Natural killer cell treated with Interleukin-12 subunit alpha and Interleukin-12 subunit beta and Interleukin-15 and Interleukin-18, amount 100 ng/mL, for 72 hours (primary cell): ENCODE measurements around the gene NLGN4Y. TPM values are rescaled to one million over a fixed set of nuclear protein-coding genes. Genes with fewer than 3 reads are reported as not detected.
"Not testable (repeated sequence)": the region's sequence is repeated elsewhere in the genome, so short reads cannot be mapped to it uniquely, and the experiment has no call there.

Experiments
- ATAC-seq, 2 donors: fragments of 150-1000 bp; cut with Tn5 transposase in 1 of 2; sonication (Bioruptor Pico), chemical (Tn5 transposase) in 1 of 2; 2 replicates each; pipeline ENCODE4 v1.10.0; 2021
- DNase-seq: peaks from one replicate; pipeline ENCODE4 v3.0.0; 2022; ENCODE audit warnings: low spot score
- H3K27ac Mint-ChIP-seq, 2 donors: 1 replicate in 1 of 2; 2 replicates in 1 of 2; pipeline ENCODE4 v1.8.0; 2022; ENCODE audit warnings: mixed read lengths in 2 of 2, mild to moderate bottlenecking in 1 of 2, moderate library complexity in 1 of 2
- H3K27me3 Mint-ChIP-seq, 2 donors: 1 replicate in 1 of 2; 2 replicates in 1 of 2; pipeline ENCODE4 v1.8.0; 2022; ENCODE audit warnings: mixed read lengths in 2 of 2
- H3K36me3 Mint-ChIP-seq: one replicate; pipeline ENCODE4 v1.8.0; 2022; ENCODE audit warnings: mixed read lengths
- H3K4me1 Mint-ChIP-seq, 2 donors: 1 replicate in 1 of 2; 2 replicates in 1 of 2; pipeline ENCODE4 v1.8.0; 2022; ENCODE audit warnings: low read depth in 2 of 2, mixed read lengths in 2 of 2, mild to moderate bottlenecking in 1 of 2
- H3K4me3 Mint-ChIP-seq: one replicate; pipeline ENCODE4 v1.8.0; 2022; ENCODE audit warnings: mixed read lengths
- H3K9me3 Mint-ChIP-seq: 2 replicates; pipeline ENCODE4 v1.8.0; 2022; ENCODE audit warnings: mixed read lengths
- total RNA-seq, 2 donors: library from RNA; stranded (reverse); gene quantifications; one replicate each; pipeline ENCODE4 v1.2.3, GENCODE V29; 2022

Gene NLGN4Y
- total RNA-seq, 2 donors from 2014 or later, result 8.5 TPM; not detected in 1

- H3K4me1 Mint-ChIP-seq, result no peaks in the 10 kb centered on the region
- no peak overlapping the region for H3K4me3 Mint-ChIP-seq
- H3K36me3 Mint-ChIP-seq, result no peaks in the 10 kb centered on the region
- H3K27me3 Mint-ChIP-seq, result no peaks in the 10 kb centered on the region
- H3K9me3 Mint-ChIP-seq, result no peaks in the 10 kb centered on the region
- H3K27ac Mint-ChIP-seq, result no peak overlapping the region
- ATAC-seq (no peak), DNase-seq (no peak)
Observed at GRCh38 chrY:14829366-14829885, 305.1 kb downstream of the NLGN4Y start.

GRCh38 chrY:14834103-14835060, 310.1 kb downstream of the NLGN4Y start:
- Mint-ChIP-seq H3K4me3 (no peak overlapping the region), H3K27ac (peak overlapping the region in 1 of 2 donors; percentile 64)
- ATAC-seq, result peak in 1 of 2 donors; percentile 65

GRCh38 chrY:14837466-14837865, 313.1 kb downstream of the NLGN4Y start:
- Mint-ChIP-seq H3K27me3 (no peaks in the 10 kb centered on the region), H3K4me3 (no peak overlapping the region)
- no peak for DNase-seq

More at GRCh38 chrY:14834103-14835060, 310.1 kb downstream of the NLGN4Y start:
- Mint-ChIP-seq H3K9me3 (no peaks in the 10 kb centered on the region), H3K27me3 (no peaks in the 10 kb centered on the region), H3K4me1 (peaks cover 0 to 5% of the 10 kb centered on the region in 2 donors), H3K36me3 (no peaks in the 10 kb centered on the region)
- DNase-seq, result no peak

GRCh38 chrY:14850734-14851133, 326.4 kb downstream of the NLGN4Y start:
- Mint-ChIP-seq H3K4me3 (no peak overlapping the region), H3K36me3 (no peaks in the 10 kb centered on the region), H3K4me1 (no peaks in the 10 kb centered on the region), H3K27me3 (no peaks in the 10 kb centered on the region), H3K27ac (no peak overlapping the region), H3K9me3 (no peaks in the 10 kb centered on the region)
- DNase-seq (no peak), ATAC-seq (no peak)

More at GRCh38 chrY:14837466-14837865, 313.1 kb downstream of the NLGN4Y start:
- Mint-ChIP-seq H3K27ac (no peak overlapping the region), H3K9me3 (no peaks in the 10 kb centered on the region), H3K4me1 (peaks cover 0 to 5% of the 10 kb centered on the region in 2 donors), H3K36me3 (no peaks in the 10 kb centered on the region)
- no peak for ATAC-seq

GRCh38 chrY:14860448-14860847, 336.1 kb downstream of the NLGN4Y start:
- Mint-ChIP-seq H3K27ac (no peak overlapping the region), H3K4me1 (no peaks in the 10 kb centered on the region), H3K9me3 (no peaks in the 10 kb centered on the region), H3K27me3 (no peaks in the 10 kb centered on the region), H3K36me3 (peaks cover 9% of the 10 kb centered on the region), H3K4me3 (no peak overlapping the region)
- DNase-seq (no peak), ATAC-seq (no peak)

GRCh38 chrY:14861033-14861432, 336.7 kb downstream of the NLGN4Y start:
- not testable (repeated sequence) for H3K9me3 Mint-ChIP-seq, H3K4me3 Mint-ChIP-seq

GRCh38 chrY:14871971-14872370, 347.6 kb downstream of the NLGN4Y start:
- DNase-seq (no peak), ATAC-seq (no peak)
- Mint-ChIP-seq H3K27ac (no peak overlapping the region), H3K4me1 (no peaks in the 10 kb centered on the region), H3K27me3 (no peaks in the 10 kb centered on the region), H3K9me3 (no peaks in the 10 kb centered on the region), H3K4me3 (no peak overlapping the region), H3K36me3 (no peaks in the 10 kb centered on the region)

More at GRCh38 chrY:14861033-14861432, 336.7 kb downstream of the NLGN4Y start:
- not testable (repeated sequence) for H3K36me3 Mint-ChIP-seq, H3K27ac Mint-ChIP-seq, DNase-seq, H3K4me1 Mint-ChIP-seq, ATAC-seq, H3K27me3 Mint-ChIP-seq
